ENCODE results near the gene CNNM3. TPM values are rescaled to one million over a fixed set of nuclear protein-coding genes. Genes with fewer than 3 reads are reported as not detected.
"Not testable (repeated sequence)": the region's sequence is repeated elsewhere in the genome, so short reads cannot be mapped to it uniquely, and the experiment has no call there.

The CNNM3 gene
- total RNA-seq, 2 experiments from 2014 or later, result 17.3 to 19.9 TPM

- Mint-ChIP-seq H3K9me3 (no peaks in the 10 kb centered on the region), H3K4me3 (no peak overlapping the region), H3K27me3 (ENCODE audit: low read depth) (no peaks in the 10 kb centered on the region), H3K27ac (no peak overlapping the region), H3K4me1 (ENCODE audit: low read depth) (peaks cover 4% of the 10 kb centered on the region), H3K36me3 (ENCODE audit: low read depth) (no peaks in the 10 kb centered on the region)
- no peak for DNase-seq
- CTCF ChIA-PET, result no interaction called here
- intact Hi-C loops (cut with micrococcal nuclease), result no loop called here
These were observed 28.7 kb upstream of the CNNM3 start for GRCh38 chr2:96787411-96787810.

GRCh38 chr2:96788442-96789244 is 27.4 kb upstream of the CNNM3 start:
- Mint-ChIP-seq H3K27me3 (ENCODE audit: low read depth) (no peaks in the 10 kb centered on the region), H3K9me3 (no peaks in the 10 kb centered on the region), H3K4me3 (no peak overlapping the region), H3K36me3 (ENCODE audit: low read depth) (no peaks in the 10 kb centered on the region), H3K4me1 (ENCODE audit: low read depth) (peaks cover 4% of the 10 kb centered on the region), H3K27ac (no peak overlapping the region)
- intact Hi-C loops (cut with micrococcal nuclease), result no loop called here
- DNase-seq, result no peak
- CTCF ChIA-PET, result no interaction called here

GRCh38 chr2:96789245-96789617 is 26.8 kb upstream of the CNNM3 start:
- no peaks in the 10 kb centered on the region for H3K9me3 Mint-ChIP-seq
- no peak for DNase-seq
- H3K4me3 Mint-ChIP-seq, result no peak overlapping the region
- H3K27me3 Mint-ChIP-seq (ENCODE audit: low read depth), result no peaks in the 10 kb centered on the region
- peaks cover 4% of the 10 kb centered on the region for H3K4me1 Mint-ChIP-seq (ENCODE audit: low read depth)
- intact Hi-C loops (cut with micrococcal nuclease), result no loop called here
- H3K27ac Mint-ChIP-seq, result no peak overlapping the region
- CTCF ChIA-PET, result no interaction called here
- no peaks in the 10 kb centered on the region for H3K36me3 Mint-ChIP-seq (ENCODE audit: low read depth)

GRCh38 chr2:96792772-96793749 is 23.0 kb upstream of the CNNM3 start:
- no peaks in the 10 kb centered on the region for H3K27me3 Mint-ChIP-seq (ENCODE audit: low read depth)
- intact Hi-C loops (cut with micrococcal nuclease), result no loop called here
- no peak overlapping the region for H3K27ac Mint-ChIP-seq
- H3K4me1 Mint-ChIP-seq (ENCODE audit: low read depth), result no peaks in the 10 kb centered on the region
- H3K9me3 Mint-ChIP-seq, result no peaks in the 10 kb centered on the region
- DNase-seq, result no peak
- H3K36me3 Mint-ChIP-seq (ENCODE audit: low read depth), result no peaks in the 10 kb centered on the region
- no peak overlapping the region for H3K4me3 Mint-ChIP-seq
- CTCF ChIA-PET, result no interaction called here

- Mint-ChIP-seq H3K4me3 (no peak overlapping the region), H3K9me3 (no peaks in the 10 kb centered on the region), H3K36me3 (ENCODE audit: low read depth) (no peaks in the 10 kb centered on the region), H3K4me1 (ENCODE audit: low read depth) (no peaks in the 10 kb centered on the region), H3K27ac (no peak overlapping the region), H3K27me3 (ENCODE audit: low read depth) (no peaks in the 10 kb centered on the region)
- CTCF ChIA-PET, result no interaction called here
- intact Hi-C loops (cut with micrococcal nuclease), result no loop called here
- no peak for DNase-seq
These were observed 21.0 kb upstream of the CNNM3 start for GRCh38 chr2:96795076-96795475.

GRCh38 chr2:96796497-96796896 is 19.6 kb upstream of the CNNM3 start:
- H3K4me3 Mint-ChIP-seq; H3K4me1 Mint-ChIP-seq (ENCODE audit: low read depth); H3K27me3 Mint-ChIP-seq (ENCODE audit: low read depth); H3K27ac Mint-ChIP-seq; DNase-seq; H3K9me3 Mint-ChIP-seq; intact Hi-C loops (cut with micrococcal nuclease); H3K36me3 Mint-ChIP-seq (ENCODE audit: low read depth): not testable (repeated sequence)
- CTCF ChIA-PET, result interaction anchor here (0.6 kb wide), 1 partner anchor 92 kb away, joined by 4 read pairs; no protein-coding TSS in a partner anchor

GRCh38 chr2:96797066-96797625 is 18.9 kb upstream of the CNNM3 start:
- intact Hi-C loops (cut with micrococcal nuclease), result no loop called here
- Mint-ChIP-seq H3K27ac (no peak overlapping the region), H3K4me3 (no peak overlapping the region), H3K4me1 (ENCODE audit: low read depth) (no peaks in the 10 kb centered on the region), H3K36me3 (ENCODE audit: low read depth) (no peaks in the 10 kb centered on the region), H3K27me3 (ENCODE audit: low read depth) (no peaks in the 10 kb centered on the region), H3K9me3 (no peaks in the 10 kb centered on the region)
- DNase-seq, result no peak
- CTCF ChIA-PET, result interaction anchor here (0.5 to 1.2 kb wide), 2 partner anchors 37 to 140 kb away, joined by 3 to 4 read pairs; partner anchors contain the start of gene CNNM4

- intact Hi-C loops (cut with micrococcal nuclease), result no loop called here
- CTCF ChIA-PET, result interaction anchor here (0.5 to 2.6 kb wide), 5 partner anchors 25 to 458 kb away, joined by 3 to 12 read pairs (median 10); partner anchors contain the start of gene CNNM4
- Mint-ChIP-seq H3K4me1 (ENCODE audit: low read depth) (no peaks in the 10 kb centered on the region), H3K36me3 (ENCODE audit: low read depth) (no peaks in the 10 kb centered on the region), H3K4me3 (no peak overlapping the region), H3K27me3 (ENCODE audit: low read depth) (no peaks in the 10 kb centered on the region), H3K9me3 (no peaks in the 10 kb centered on the region), H3K27ac (no peak overlapping the region)
- no peak for DNase-seq
These were observed 17.1 kb upstream of the CNNM3 start for GRCh38 chr2:96798733-96799622.

- no peaks in the 10 kb centered on the region for H3K27me3 Mint-ChIP-seq (ENCODE audit: low read depth)
- no peak for DNase-seq
- H3K4me3 Mint-ChIP-seq, result no peak overlapping the region
- H3K36me3 Mint-ChIP-seq (ENCODE audit: low read depth), result no peaks in the 10 kb centered on the region
- no peaks in the 10 kb centered on the region for H3K4me1 Mint-ChIP-seq (ENCODE audit: low read depth)
- H3K27ac Mint-ChIP-seq, result no peak overlapping the region
- CTCF ChIA-PET, result interaction anchor here (1.2 to 2.6 kb wide), 5 partner anchors 25 to 246 kb away, joined by 3 to 12 read pairs (median 10); partner anchors contain the start of gene CNNM4
- no peaks in the 10 kb centered on the region for H3K9me3 Mint-ChIP-seq
- intact Hi-C loops (cut with micrococcal nuclease), result no loop called here
These were observed 16.5 kb upstream of the CNNM3 start for GRCh38 chr2:96799623-96799935.

- Mint-ChIP-seq H3K9me3 (no peaks in the 10 kb centered on the region), H3K27me3 (ENCODE audit: low read depth) (no peaks in the 10 kb centered on the region), H3K4me3 (no peak overlapping the region), H3K27ac (no peak overlapping the region), H3K36me3 (ENCODE audit: low read depth) (no peaks in the 10 kb centered on the region), H3K4me1 (ENCODE audit: low read depth) (no peaks in the 10 kb centered on the region)
- CTCF ChIA-PET, result interaction anchor here (0.7 to 2.6 kb wide), 15 partner anchors 9 to 246 kb away, joined by 3 to 12 read pairs (median 3); partner anchors contain the start of genes CNNM4 and KANSL3
- DNase-seq, result no peak
- intact Hi-C loops (cut with micrococcal nuclease), result loop anchor here (1.0 to 5.0 kb wide), 4 partner anchors 40 to 393 kb away; partner anchors contain the start of genes CNNM4 and KANSL3
These were observed 15.7 kb upstream of the CNNM3 start for GRCh38 chr2:96800061-96801004.

Measured in activated naive CD4-positive, alpha-beta T cell treated with anti-CD3 and anti-CD28 coated beads for 36 hours (primary cell).